PC-3 (cell line): Measurements from ENCODE around the gene PRPF19. TPM values are rescaled to one million over a fixed set of nuclear protein-coding genes. Genes with fewer than 3 reads are reported as not detected.

ENCODE experiments used
- ATAC-seq: fragments of 200-7000 bp; cut with Tn5 transposase; 2 replicates; pipeline ENCODE4 v1.9.1; 2020; ENCODE audit warnings: mild to moderate bottlenecking, moderate library complexity
- BruUV-seq: library from RNA; stranded (reverse); fragments of 400-500 nt; replicated peaks from 2 replicates; lab custom pipeline; 2021; lab: Mats Ljungman, UMichigan
- CTCF ChIA-PET: fragments of 300-600 bp; sonication (Branson Sonifier 250); formaldehyde crosslinking; loops from one replicate; lab custom pipeline; 2022; ENCODE audit warnings: antibody characterized with exemption; lab: Charles Lee
- POLR2A ChIA-PET: fragments of 300-600 bp; sonication (Branson Sonifier 250); formaldehyde crosslinking; loops from one replicate; lab custom pipeline; 2022; ENCODE audit warnings: antibody characterized with exemption; ENCODE audit not compliant: unreplicated experiment; lab: Charles Lee
- DNase-seq: peaks from one replicate; pipeline ENCODE4 v3.0.0-alpha.2; 2015
- H2AFZ ChIP-seq: fragments of 300-600 bp; sonication (generic); 2 replicates; pipeline ENCODE4 v1.6.0; 2016; ENCODE audit warnings: antibody characterized with exemption, low read length
- H3F3A ChIP-seq: fragments of 300-600 bp; sonication (generic); one replicate; pipeline ENCODE4 v1.6.0; 2017; ENCODE audit warnings: antibody characterized with exemption, low read length, control low read depth, mild to moderate bottlenecking; ENCODE audit not compliant: unreplicated experiment
- H3K27ac ChIP-seq: fragments of 300-600 bp; sonication (generic); 2 replicates; pipeline ENCODE4 v1.5.1; 2016; ENCODE audit warnings: mild to moderate bottlenecking, low read length
- H3K27me3 ChIP-seq: fragments of 300-600 bp; sonication (generic); 2 replicates; pipeline ENCODE4 v1.6.1; 2016; ENCODE audit warnings: low read length, mixed read lengths
- H3K36me3 ChIP-seq: fragments of 300-600 bp; sonication (generic); 2 replicates; pipeline ENCODE4 v1.6.1; 2016; ENCODE audit warnings: low read depth, mixed run types, low read length, mixed read lengths
- H3K4me1 ChIP-seq: fragments of 300-600 bp; sonication (generic); 2 replicates; pipeline ENCODE4 v1.5.1; 2016; ENCODE audit warnings: low read length; ENCODE audit not compliant: insufficient read depth
- H3K4me2 ChIP-seq: fragments of 300-600 bp; sonication (generic); 2 replicates; pipeline ENCODE4 v1.6.0; 2016; ENCODE audit warnings: low read length
- H3K4me3 ChIP-seq: fragments of 300-600 bp; sonication (generic); 2 replicates; pipeline ENCODE4 v1.5.1; 2016; ENCODE audit warnings: mild to moderate bottlenecking, low read length, mixed read lengths
- H3K79me2 ChIP-seq: fragments of 300-600 bp; sonication (generic); 2 replicates; pipeline ENCODE4 v1.6.1; 2017; ENCODE audit warnings: low read length, mixed read lengths
- H3K9ac ChIP-seq: fragments of 300-600 bp; sonication (generic); 2 replicates; pipeline ENCODE4 v1.6.0; 2016; ENCODE audit warnings: mild to moderate bottlenecking, low read length
- H3K9me2 ChIP-seq: fragments of 300-600 bp; sonication (generic); replicated peaks from 2 replicates; pipeline ENCODE4 v1.6.1; 2016; ENCODE audit warnings: mixed run types, low read length, mixed read lengths
- H3K9me3 ChIP-seq: fragments of 300-600 bp; sonication (generic); 2 replicates; pipeline ENCODE4 v1.6.1; 2016; ENCODE audit warnings: low read length, mixed read lengths
- H4K20me1 ChIP-seq: fragments of 300-600 bp; sonication (generic); 2 replicates; pipeline ENCODE4 v1.6.1; 2016; ENCODE audit warnings: low read length, mixed read lengths
- EZH2 ChIP-seq: fragments of 300-600 bp; sonication (generic); IDR thresholded peaks from one replicate; pipeline ENCODE4 v1.6.1; 2017; ENCODE audit warnings: antibody characterized with exemption, mild to moderate bottlenecking, low read length; ENCODE audit not compliant: unreplicated experiment
- EZH2phosphoT487 ChIP-seq: fragments of 300-600 bp; sonication (generic); IDR thresholded peaks from 2 replicates; pipeline ENCODE4 v1.6.1; 2018; ENCODE audit warnings: mild to moderate bottlenecking, antibody characterized with exemption, low read length, borderline replicate concordance
- intact Hi-C: fragments of 100-400 bp; cut with micrococcal nuclease; formaldehyde crosslinking; loops from 2 replicates; pipeline ENCODE4 v1.9.0; 2023
- total RNA-seq: library from RNA; depleted of rRNA; stranded (reverse); fragments of >200 nt; gene quantifications from 2 replicates; pipeline ENCODE4 v1.2.3, GENCODE V29; 2014
- TF ChIP-seq, protein P1 (sequence below): fragments of 300-600 bp; sonication (generic); conservative IDR thresholded peaks from 2 replicates; pipeline ENCODE4 v1.5.1; 2017; ENCODE audit warnings: antibody characterized with exemption, low read depth, mild to moderate bottlenecking, low read length

The PRPF19 gene
- total RNA-seq, 1 experiment from 2014 or later: 165 TPM

DNA sequence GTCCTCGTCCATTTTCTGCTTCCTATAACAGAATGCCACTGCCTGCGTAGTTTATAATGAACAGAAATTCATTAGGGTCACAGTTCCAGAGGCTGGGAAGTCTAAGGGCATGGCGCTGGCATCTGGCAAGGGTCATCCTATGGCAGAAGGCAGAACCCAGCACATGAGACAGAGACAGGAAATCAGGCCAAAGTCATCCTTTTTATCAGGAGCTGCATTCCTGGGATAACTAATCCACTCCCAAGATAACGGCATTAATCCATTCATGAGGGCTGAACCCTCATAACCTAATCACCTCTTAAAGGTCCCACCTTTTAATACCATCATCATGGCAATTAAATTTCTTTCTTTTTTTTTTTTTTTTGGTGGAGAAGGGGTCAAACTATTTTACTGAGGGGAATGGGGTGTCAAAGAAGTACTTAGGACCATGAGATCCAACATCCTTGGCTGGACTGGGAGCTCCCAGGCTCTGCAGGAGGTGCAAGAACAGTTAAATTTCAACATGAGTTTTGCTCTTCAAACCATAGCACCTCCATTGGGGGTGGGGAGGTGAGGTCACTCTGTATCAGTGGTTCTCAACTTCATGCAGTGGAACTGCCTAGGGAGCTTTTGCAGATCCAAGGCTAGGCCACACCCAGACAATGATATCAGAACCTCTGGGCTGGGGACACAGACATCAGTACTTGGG lies 12.0 kb upstream of the PRPF19 start:
- Histone ChIP-seq H3K9ac (no peak overlapping the region), H3K36me3 (peaks cover 27% of the 10 kb centered on the region; the same call in 1 of the 2 replicates), H3K79me2 (peaks cover 61% of the 10 kb centered on the region), H3K4me1 (peaks cover 32% of the 10 kb centered on the region), H3F3A (peaks cover 7% of the 10 kb centered on the region), H3K9me2 (no peaks in the 10 kb centered on the region), H3K27ac (no peak overlapping the region), H3K4me2 (peak overlapping the region; percentile 10; the same call in 1 of the 2 replicates), H3K9me3 (no peaks in the 10 kb centered on the region), H2AFZ (no peak overlapping the region), H3K4me3 (no peak overlapping the region), H4K20me1 (peaks cover 7% of the 10 kb centered on the region), H3K27me3 (no peaks in the 10 kb centered on the region)
- CTCF ChIA-PET: interaction anchor here (0.9 kb wide), 1 partner anchor 19 kb away, joined by 4 read pairs; no protein-coding TSS in a partner anchor
- POLR2A ChIA-PET: no interaction called here
- ATAC-seq (no peak), DNase-seq (no peak)
- TF ChIP-seq EZH2 (no peak), EZH2phosphoT487 (no peak)
- no TSS peak for BruUV-seq
- intact Hi-C loops: loop anchor here (5.0 kb wide), 1 partner anchor 269 kb away; no protein-coding TSS in a partner anchor

DNA sequence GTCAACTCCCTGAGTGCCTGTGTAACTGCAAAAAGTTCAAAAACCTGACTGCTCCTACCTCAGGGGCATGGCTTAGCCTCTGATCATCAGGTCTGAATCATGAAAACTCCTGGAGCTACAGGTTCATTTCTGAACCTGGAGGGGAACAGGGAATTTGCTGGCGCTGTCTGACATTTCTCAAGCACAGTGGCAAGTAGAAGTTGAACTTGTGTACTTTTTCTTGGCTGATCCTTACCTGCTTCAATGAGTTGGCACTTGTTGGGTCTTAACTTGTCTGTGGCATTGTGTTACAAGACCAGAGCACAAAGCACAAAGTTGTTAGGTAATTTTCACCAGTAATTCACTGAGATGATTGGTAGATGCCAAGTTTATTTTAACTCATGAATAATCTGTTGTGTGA lies 10.9 kb upstream of the PRPF19 start:
- Histone ChIP-seq H3K9me3 (no peaks in the 10 kb centered on the region), H3K27ac (no peak overlapping the region), H4K20me1 (peaks cover 7% of the 10 kb centered on the region), H3K4me3 (no peak overlapping the region), H3K4me1 (peaks cover 36% of the 10 kb centered on the region), H3F3A (peaks cover 7% of the 10 kb centered on the region), H3K4me2 (no peak overlapping the region), H3K79me2 (peaks cover 61% of the 10 kb centered on the region), H3K9me2 (no peaks in the 10 kb centered on the region), H2AFZ (no peak overlapping the region), H3K9ac (no peak overlapping the region), H3K27me3 (no peaks in the 10 kb centered on the region), H3K36me3 (peaks cover 27% of the 10 kb centered on the region; the same call in 1 of the 2 replicates)
- no peak for TF ChIP-seq EZH2
- no peak for TF ChIP-seq EZH2phosphoT487
- TF ChIP-seq, protein P1, sequence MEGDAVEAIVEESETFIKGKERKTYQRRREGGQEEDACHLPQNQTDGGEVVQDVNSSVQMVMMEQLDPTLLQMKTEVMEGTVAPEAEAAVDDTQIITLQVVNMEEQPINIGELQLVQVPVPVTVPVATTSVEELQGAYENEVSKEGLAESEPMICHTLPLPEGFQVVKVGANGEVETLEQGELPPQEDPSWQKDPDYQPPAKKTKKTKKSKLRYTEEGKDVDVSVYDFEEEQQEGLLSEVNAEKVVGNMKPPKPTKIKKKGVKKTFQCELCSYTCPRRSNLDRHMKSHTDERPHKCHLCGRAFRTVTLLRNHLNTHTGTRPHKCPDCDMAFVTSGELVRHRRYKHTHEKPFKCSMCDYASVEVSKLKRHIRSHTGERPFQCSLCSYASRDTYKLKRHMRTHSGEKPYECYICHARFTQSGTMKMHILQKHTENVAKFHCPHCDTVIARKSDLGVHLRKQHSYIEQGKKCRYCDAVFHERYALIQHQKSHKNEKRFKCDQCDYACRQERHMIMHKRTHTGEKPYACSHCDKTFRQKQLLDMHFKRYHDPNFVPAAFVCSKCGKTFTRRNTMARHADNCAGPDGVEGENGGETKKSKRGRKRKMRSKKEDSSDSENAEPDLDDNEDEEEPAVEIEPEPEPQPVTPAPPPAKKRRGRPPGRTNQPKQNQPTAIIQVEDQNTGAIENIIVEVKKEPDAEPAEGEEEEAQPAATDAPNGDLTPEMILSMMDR: no peak
- POLR2A ChIA-PET: no interaction called here
- CTCF ChIA-PET: no interaction called here
- intact Hi-C loops: loop anchor here (5.0 kb wide), 1 partner anchor 270 kb away; no protein-coding TSS in a partner anchor
- no peak for DNase-seq
- no TSS peak for BruUV-seq
- ATAC-seq: no peak

DNA sequence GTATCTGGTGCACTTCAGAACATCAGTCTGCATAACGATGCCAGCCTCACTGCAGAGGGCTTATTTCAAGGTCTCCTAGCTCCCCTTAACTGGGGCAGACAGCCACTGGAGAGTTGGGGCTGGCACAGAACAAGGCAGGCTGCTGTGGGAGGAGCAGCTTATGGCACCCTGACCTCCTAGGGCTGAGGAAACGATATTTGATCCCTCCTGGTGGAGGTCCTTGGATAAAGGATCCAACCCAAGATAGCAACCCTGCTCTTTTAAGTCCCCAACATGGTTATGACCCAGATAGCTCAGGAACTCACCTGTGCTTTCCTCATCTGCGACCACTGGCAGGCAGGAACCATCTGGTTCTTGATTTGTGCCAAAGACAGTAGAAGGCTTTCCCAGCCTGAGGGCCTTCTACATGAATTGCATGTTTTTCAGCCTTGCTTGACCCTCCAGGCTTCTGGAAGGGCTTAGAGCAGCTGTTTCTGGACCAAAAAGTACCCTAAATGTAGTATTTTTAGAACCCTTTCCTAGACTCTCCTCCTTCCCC lies 10.4 kb upstream of the PRPF19 start:
- BruUV-seq: no TSS peak
- no peak for ATAC-seq
- ChIA-PET POLR2A (no interaction called here), CTCF (no interaction called here)
- H3K4me1 ChIP-seq: peaks cover 36% of the 10 kb centered on the region
- peaks cover 7% of the 10 kb centered on the region for H3F3A ChIP-seq
- peaks cover 61% of the 10 kb centered on the region for H3K79me2 ChIP-seq
- H4K20me1 ChIP-seq: peaks cover 7% of the 10 kb centered on the region
- H3K9me3 ChIP-seq: no peaks in the 10 kb centered on the region
- H3K9ac ChIP-seq: no peak overlapping the region
- H3K27ac ChIP-seq: no peak overlapping the region
- no peak overlapping the region for H2AFZ ChIP-seq
- no peaks in the 10 kb centered on the region for H3K9me2 ChIP-seq
- intact Hi-C loops: loop anchor here (5.0 kb wide), 1 partner anchor 271 kb away; no protein-coding TSS in a partner anchor
- H3K4me3 ChIP-seq: no peak overlapping the region
- no peak for DNase-seq
- peak overlapping the region; percentile 93; the same call in 1 of the 2 replicates for H3K4me2 ChIP-seq
- H3K27me3 ChIP-seq: no peaks in the 10 kb centered on the region
- TF ChIP-seq, protein P1: no peak
- no peak for TF ChIP-seq EZH2
- no peak for TF ChIP-seq EZH2phosphoT487
- H3K36me3 ChIP-seq: peaks cover 27% of the 10 kb centered on the region; the same call in 1 of the 2 replicates
